ENCODE results near the gene CPPED1.

GRCh38 chr16:12760819-12761611 is 42.7 kb downstream of the CPPED1 start:
- TF ChIP-seq CTCF (IDR thresholded peaks at IDR 0.05) (no peak), POLR2A (IDR thresholded peaks at IDR 0.05) (no peak), EP300 (IDR thresholded peaks at IDR 0.05) (no peak)

Data from tibial nerve (tissue), 4 donors.